IPS-18c (cell line): ENCODE results near the gene RBM26.

Experiments
- H3K4me3 ChIP-seq: 2 replicates; pipeline ENCODE4 v1.7.0; 2013; ENCODE audit warnings: low read depth, mild to moderate bottlenecking, low read length, moderate library complexity; ENCODE audit not compliant: insufficient read depth
- H3K9me3 ChIP-seq: one replicate; pipeline ENCODE4 v1.6.1; 2013; ENCODE audit warnings: mild to moderate bottlenecking, low read length, moderate library complexity; ENCODE audit not compliant: control insufficient read depth, insufficient read depth

RBM26 gene

DNA sequence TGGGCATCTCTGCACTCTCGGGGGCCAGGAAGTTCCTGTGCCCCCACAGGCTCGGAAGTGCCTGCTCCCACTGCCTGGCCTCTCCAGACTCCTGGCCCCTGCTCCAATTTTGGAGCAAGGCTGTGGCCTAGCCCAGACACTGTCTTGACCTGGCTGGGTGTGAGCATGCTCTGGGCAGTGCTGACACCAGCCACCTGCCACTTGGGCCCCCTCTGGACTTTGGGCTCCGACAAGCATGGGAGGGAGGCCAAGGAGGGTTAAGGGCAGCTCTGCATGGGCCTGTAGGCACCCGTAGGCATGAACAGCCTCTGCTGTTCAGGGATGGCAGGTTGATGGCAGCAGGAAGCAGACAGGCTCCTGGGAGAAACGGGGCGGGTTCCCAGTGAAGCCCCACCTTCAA, 26.0 kb upstream of the RBM26 start:
- no peak overlapping the region for H3K4me3 ChIP-seq
- no peaks in the 10 kb centered on the region for H3K9me3 ChIP-seq

DNA sequence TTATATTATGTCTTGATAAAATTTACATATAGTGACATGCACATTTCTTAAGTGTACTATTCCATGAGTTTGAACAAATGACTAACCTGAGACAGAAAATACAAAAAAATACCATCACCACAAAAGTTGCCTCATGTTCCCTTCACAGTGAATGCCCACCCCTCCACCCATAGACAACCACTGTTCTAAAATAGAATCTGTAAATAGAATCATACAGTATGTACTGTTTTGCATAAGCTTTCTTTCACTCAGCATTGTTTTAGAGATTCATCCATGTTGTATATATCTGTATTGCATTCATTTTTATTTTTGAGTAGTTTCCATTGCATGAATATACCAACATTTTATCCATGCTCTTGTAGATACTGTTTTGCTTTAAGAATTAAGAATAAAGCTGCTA, 23.3 kb upstream of the RBM26 start:
- Histone ChIP-seq H3K4me3 (no peak overlapping the region), H3K9me3 (no peaks in the 10 kb centered on the region)

DNA sequence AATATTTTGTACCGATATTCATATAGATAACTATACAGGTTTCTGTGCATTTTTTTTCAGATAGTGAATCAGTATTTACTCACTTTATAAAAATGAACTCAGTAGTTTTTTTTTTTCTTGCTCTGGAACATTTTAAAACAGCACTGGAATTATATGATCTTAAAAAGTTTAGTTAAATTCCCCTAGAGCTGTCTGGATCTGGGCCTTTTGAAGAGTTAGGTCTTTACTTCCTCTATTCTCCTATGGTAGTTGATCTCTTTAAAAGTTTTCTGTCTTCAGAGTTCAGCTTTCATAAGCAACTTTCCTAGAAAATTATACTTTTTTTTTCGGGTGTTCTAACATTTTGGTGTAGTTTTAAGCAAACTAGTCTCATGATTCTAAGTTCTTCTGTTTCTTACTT, 21.8 kb upstream of the RBM26 start:
- H3K9me3 ChIP-seq = no peaks in the 10 kb centered on the region
- H3K4me3 ChIP-seq = no peak overlapping the region

DNA sequence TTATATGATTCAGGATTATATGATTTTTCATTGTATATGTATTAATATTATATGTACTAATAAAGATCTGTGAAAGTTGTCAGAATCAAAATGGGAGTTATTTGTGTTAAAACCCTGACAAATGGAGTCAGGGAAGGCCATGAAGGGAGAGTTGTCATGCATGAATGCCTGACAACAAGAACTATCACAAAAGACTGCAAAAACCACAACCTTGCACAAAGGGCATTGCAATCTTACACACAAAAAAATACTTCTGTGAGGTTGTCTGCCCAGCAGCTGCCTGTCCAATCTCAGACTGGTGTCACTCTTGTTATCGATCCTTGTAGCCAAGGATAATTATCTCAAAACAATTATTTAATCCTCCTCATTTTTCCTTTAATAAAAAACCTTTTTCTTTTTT, 21.2 kb upstream of the RBM26 start:
- no peak overlapping the region for H3K4me3 ChIP-seq
- no peaks in the 10 kb centered on the region for H3K9me3 ChIP-seq

DNA sequence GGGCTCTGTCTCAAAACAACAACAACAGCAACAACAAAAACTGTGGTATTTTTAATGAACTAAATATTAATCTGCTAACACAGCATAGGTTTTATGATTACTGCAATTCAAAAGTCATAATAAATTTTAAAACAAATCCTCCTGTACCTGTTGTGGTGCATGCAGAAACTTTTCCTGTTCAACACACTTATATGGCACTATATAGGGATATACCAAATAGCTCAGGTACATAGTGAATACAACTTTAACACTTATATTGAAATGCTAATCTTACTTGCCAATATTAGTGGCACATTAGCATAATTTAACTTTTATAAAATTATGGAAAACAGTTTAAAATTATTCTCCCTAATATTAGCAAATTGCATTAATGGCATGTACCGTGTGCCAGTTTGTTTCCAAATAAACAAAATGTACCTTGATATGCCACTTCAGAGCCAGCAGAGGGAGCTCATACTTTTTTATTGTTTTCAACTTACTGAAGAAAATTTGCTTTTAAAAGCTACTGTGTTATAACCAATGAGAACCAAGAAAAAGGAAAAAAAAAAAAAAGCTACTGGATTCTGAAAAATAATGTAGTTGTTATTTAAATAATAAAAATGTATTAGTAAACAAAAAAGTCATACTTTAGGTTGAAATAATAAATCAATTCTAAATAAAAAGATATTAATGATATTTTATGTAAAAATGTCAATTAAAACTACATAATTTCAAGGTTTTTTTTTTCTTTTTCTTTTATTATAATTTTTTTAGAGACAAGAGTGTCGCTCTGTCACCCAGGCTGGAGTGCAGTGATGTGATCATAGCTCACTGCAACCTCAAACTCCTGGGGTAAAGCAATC, 18.0 kb upstream of the RBM26 start:
- Histone ChIP-seq H3K9me3 (no peaks in the 10 kb centered on the region), H3K4me3 (no peak overlapping the region)

DNA sequence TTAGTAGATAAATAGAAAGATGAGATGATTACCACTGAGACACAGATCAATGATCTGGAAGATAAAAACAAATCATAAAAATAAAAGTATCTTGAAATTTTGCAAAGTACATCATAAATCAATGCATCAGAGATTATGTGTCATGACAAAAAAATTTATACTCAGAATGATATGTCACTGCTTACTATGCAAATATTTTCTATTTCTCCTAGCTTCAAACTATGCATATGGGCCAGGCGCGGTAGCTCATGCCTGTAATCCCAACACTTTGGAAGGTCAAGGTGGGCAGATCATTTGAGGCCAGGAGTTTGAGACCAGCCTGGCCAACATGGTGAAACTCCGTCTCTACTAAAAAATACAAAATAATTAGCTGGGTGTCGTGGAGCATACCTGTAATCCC, 17.3 kb upstream of the RBM26 start:
- Histone ChIP-seq H3K4me3 (no peak overlapping the region), H3K9me3 (no peaks in the 10 kb centered on the region)

DNA sequence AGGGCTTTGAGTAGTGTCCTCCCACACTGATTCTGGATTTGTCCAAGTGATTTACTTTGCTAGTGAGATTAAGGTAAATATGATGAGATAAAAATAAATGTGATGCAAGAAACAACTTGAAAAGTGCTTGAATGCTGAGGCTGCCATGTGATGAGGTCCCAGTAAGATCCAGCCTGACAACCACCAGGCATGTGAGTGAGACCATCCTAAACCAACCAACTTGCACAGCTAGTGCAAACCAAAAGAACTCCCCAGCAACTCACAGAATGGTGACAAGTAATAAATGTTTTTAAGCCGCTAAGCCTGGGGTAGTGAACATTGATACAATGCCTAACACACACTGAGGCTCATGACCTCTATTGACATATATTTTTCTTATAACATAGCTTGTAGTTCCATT, 13.3 kb upstream of the RBM26 start:
- Histone ChIP-seq H3K9me3 (no peaks in the 10 kb centered on the region), H3K4me3 (no peak overlapping the region)

DNA sequence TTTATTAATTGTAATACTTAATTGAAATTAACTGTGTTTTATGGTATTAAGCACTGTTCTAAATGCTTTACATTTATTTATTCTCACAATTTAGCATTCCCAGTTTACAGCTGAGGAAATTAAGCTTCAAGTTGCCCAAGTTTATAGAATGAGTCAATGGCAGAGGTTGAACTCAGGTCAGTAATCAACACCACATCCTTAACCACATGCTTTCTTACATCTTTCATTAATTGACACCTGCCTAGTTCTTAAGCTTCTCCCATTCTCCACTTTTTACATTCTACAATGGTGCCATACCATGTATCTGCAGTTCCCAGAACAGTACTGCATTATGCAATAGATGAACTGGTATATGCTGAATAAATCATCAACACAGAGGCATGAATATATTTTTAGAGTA, 11.7 kb upstream of the RBM26 start:
- no peaks in the 10 kb centered on the region for H3K9me3 ChIP-seq
- H3K4me3 ChIP-seq = no peak overlapping the region

DNA sequence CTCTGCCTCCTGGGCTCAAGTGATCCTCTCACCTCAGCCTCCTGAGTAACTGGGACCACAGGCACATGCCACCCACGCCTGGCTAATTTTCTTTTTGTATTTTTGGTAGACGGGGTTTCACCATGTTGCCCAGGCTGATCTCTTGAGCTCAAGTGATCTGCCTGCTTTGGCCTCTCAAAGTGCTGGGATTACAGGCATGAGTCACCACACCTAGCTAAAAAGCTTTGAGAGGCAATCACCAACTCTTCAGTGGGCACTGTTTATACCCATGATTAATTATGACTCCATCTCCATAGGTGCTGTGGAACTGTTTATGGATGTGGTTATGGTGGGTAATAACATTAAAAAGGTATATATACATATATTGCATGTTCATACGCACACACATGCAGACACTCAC, 7.5 kb upstream of the RBM26 start:
- Histone ChIP-seq H3K4me3 (no peak overlapping the region), H3K9me3 (no peaks in the 10 kb centered on the region)

DNA sequence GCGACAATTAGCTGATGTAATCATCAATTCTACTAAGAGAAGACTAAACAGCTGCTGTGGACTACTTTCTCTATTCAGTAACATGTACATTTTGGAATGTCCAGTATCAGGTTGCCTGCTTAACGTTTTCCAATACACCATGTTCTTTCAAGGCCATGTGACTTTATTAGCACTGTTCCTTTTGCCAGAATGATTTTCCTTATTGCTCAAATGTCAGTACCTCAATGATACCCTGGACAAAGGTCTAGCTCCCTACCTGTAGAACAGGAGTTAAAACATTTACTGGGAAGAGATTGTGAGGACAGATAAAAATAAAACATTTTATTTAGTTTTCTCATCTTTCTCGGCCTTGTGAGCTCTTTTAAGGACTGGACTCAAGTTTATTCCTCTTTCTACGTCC, 3.8 kb upstream of the RBM26 start:
- Histone ChIP-seq H3K9me3 (no peaks in the 10 kb centered on the region), H3K4me3 (no peak overlapping the region)

DNA sequence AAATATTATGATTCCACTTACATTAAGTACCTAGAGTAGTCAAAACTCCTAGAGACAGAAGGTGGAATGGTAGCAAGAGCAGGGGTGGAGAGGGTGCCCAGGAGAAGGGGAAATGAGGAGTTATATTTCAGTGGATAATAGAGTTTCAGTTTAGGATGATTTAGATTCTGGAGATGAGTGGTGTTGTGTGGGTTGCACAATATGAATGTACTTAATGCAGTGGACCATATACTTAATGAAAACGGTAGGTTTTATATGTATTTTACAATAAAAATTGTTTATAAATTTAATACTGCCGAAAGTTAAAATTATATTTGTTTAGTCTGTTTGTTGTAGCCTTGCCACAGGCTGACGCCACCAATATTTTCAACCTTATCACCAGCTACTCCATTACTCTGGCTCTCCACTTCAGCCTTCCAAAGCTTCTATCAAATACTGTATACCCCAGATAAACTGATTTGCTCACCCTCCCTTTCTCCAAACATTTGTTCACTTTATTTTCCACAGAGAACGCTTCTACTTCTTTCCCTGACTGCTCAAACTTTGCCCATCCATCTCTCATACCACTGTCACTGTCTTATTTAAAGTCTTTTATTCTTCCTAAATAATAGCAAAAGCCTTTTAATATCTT, 1.4 kb upstream of the RBM26 start:
- no peaks in the 10 kb centered on the region for H3K9me3 ChIP-seq
- no peak overlapping the region for H3K4me3 ChIP-seq

DNA sequence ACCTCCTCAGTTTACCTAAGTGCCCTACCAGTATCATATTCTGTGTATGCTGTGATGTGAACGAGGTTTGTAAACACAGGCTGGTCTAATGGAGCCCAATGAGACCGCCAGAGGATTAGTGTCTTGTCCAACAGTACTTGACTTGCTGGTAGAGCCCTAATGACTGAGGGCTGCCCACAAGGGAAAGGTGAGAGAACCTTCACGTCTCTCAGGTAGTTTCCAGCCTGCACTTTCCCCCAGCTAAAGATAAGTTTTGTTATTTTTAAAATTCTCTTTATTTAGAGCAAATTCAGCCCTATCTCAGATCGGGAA, 498 bp upstream of the RBM26 start:
- Histone ChIP-seq H3K9me3 (no peaks in the 10 kb centered on the region), H3K4me3 (peak overlapping the region; percentile 92)

DNA sequence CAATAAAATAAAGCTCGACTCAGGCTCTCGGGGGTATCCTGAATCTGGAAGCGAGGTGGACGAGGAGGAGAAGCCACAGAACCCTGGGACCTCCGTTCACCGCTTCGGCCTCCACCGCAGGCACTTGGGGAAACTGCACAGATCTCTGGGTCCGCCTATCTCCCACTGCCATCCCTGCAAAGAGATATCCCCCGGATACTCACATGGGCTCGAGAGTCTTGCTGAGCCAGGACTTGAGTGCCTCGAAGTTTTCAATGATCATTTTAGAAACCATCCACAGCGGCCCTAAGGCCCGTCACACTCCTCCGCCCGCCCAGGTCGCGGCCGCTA, 589 bp downstream of the RBM26 start:
- Histone ChIP-seq H3K9me3 (no peaks in the 10 kb centered on the region), H3K4me3 (peak overlapping the region; percentile 92)

DNA sequence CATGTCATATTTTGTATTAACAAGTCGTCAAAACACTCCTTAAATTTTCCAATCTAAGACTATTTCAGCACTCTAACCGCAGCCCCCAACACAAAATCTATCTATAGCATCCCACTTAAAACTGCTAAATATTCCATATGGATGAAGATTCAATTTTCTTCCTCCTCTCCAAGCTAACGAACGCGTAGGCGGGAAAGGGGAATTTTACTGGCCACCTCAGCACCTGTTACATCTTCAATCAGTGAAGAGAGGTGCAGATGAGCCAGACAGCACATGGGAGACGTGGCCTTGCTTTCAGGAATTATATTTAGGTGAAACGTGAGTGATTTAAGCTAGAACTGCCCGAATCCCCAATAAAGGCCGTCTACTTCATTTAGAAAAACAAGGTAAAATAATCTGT, 1.1 kb downstream of the RBM26 start:
- no peaks in the 10 kb centered on the region for H3K9me3 ChIP-seq
- H3K4me3 ChIP-seq = peak overlapping the region; percentile 92

DNA sequence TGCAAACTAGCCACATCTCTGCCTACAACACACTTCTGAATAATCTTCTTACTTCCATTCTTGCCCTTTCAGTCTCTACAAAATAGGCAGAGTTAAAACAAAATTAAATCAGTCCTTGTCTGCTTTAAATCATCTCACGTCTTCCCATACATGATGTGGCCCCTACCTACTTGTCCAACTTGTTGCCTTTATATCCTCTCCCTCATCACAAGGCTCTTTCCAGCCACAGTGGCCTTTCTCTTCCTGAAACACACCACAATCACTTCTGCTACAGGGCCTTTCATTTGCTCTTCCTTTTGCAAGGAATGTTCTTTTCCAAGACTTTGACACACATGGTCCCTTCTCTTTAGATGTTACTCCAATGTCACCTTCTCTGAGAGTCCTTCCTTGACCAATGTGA, 1.7 kb downstream of the RBM26 start:
- Histone ChIP-seq H3K4me3 (peak overlapping the region; percentile 35), H3K9me3 (no peaks in the 10 kb centered on the region)

DNA sequence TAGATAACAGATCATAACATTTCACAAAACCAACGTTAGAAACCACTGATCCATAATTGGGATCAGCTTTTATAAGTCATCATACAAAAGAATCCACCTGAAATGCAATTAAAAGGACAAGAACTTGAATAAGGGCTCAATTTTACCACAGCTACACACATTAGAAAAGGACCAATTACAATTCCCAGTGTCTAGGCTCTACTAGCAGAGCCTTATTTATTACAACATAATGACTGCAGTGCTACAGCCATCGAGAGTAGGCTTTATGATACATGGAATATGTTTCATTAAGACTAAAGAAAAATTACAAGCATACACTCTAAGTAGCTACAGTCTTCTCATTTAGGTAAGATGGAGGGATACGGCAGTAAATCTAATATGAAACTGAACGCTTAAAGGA, 2.9 kb downstream of the RBM26 start:
- H3K4me3 ChIP-seq = no peak overlapping the region

DNA sequence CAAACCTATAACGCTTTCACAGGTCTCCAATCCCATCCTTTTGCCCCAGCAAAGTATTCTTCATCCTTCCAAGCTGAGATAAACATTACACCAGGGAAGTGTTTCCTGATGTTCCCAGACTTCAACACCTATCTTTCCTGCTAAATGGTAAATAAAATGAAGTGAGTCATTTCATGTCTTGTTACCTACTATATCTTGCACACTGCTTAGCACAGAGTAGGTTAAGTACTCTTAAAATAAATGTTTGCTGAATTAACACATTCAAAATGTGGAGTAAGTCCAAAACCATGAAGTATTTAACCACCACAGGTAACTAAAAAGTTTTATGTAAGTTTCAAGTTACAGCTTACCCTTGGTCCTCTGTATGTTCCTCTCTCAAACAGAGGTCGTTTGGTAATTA, 3.4 kb downstream of the RBM26 start:
- Histone ChIP-seq H3K9me3 (no peaks in the 10 kb centered on the region), H3K4me3 (no peak overlapping the region)

More for the DNA sequence above, 2.9 kb downstream of the RBM26 start:
- no peaks in the 10 kb centered on the region for H3K9me3 ChIP-seq

DNA sequence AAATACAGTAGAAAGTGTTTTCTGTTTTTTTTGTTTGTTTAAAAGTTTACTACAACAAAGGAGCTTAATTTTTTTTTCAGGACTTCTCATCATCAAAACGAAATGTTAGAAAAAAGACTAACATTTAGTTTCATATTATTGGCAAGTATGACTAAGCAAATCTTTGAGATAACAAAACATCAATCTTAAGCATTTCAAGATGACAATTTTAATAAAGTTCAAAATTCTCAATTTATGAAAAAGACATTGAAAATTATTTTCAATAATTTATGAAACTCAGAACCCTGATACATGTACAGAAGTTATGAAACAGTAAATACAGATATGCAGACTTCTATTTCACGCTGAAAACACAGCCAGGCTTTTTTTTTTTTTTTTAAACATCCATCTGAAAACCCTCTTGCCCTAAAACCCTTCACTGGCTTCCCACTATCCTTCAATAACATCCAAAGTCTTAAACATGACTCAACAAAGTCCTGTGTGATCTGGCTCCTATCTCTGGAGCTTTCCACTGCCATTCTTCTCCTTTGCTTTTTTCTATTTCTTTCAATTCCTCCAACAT, 3.9 kb downstream of the RBM26 start:
- Histone ChIP-seq H3K4me3 (no peak overlapping the region), H3K9me3 (no peaks in the 10 kb centered on the region)
